ENCODE results near the gene AMER3.
"Not testable (repeated sequence)": the region's sequence is repeated elsewhere in the genome, so short reads cannot be mapped to it uniquely, and the experiment has no call there.

The AMER3 gene, protein sequence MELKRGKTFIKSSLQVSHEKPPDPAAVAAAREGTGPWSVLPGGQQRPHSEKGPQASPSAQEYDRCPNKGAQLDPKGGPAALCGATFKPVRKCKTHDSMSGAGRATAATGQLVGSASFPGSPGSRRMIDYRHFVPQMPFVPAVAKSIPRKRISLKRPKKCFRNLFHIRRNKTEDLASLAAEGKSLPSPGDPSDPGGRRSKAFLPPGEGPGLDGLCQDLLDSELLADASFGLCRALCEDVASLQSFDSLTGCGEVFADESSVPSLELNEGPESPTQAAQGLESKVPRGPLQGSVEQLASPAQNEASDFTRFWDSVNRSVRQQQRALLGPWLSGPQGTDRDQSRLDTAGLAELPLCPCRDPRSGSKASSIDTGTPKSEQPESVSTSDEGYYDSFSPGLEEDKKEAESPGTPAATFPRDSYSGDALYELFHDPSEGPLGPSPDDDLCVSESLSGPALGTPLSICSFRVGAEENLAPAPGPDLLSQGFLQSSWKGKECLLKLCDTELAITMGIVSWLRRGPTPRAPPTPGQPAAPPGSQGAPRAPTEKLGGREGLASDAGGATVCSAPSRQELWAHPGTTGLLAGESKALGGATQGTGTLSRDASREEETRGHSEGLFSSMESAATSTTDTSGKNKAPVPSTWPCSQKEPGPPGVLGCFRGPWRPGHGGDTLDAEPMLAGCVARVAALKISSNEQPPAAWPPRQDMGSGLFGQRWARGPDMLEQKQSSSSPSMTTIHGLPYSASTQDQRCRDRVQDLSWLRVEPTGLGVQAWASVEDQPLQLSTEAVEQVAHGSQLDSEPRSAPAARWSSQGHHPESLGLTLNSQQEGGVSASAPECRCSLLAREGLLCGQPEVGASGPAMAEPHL

DNA sequence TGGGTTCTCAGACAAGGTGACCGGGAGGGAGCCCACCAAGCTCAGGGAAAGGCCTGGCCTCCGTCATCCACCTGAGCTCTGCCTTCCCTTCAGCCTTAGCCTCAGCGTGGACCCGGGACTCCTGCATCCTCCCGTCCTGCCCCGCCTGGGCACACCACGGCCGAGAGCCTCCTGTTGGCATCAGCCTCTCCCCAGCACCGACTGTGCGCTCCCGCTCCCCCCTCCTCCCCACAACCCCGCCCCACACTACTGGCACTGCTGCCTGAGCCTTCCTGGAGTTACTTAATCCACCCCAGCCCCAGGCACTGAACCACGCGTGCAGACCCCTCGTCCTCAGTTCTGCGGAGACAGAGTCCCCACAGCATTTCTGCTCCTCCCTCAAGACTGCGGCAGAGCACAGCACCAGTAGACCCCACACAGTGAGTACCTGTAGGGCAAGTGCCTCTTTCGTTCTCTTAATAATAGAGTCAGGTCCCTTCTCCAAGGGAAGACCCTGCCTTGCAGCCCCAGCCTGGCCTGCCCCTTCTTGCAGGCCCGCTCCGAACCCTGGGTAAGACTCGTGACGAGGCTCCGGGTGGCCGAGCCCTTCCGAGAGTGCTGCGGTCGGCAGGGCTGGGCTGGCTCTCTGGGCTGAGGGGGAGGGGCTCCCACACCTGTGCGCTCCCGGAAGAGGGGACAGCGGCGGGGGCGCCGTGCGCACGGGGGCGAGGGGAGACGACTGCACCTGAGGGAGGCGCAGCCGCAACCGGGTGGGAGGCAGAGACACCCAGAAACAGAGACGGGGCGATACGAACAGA, at the start of gene AMER3:
Gene AMER3 (plus strand): TSS at position 285 of the 797 bp plus-strand sequence. CDS start 6,533 bp downstream, outside the sequence.
- DNase-seq: no peak

DNA sequence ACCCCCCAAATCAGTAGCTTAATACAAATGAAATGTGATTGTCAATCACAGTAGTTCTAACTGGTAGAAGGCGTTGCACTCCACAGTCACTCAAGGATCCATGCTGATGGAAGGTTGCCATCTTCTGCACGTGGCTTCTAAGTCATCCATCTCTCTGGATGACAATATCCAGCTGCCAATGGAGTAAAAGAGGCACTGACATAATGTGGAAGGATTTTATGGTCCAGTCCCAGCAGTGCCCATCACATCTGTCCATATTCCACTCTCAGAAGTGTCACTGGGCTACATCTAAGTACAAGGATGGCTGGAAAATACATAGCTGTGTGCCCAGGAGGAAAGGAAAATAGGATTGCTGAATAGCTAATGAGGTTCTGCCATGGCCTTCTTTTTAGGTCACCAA, 40.5 kb upstream of the AMER3 start:
- DNase-seq: not testable (repeated sequence)

DNA sequence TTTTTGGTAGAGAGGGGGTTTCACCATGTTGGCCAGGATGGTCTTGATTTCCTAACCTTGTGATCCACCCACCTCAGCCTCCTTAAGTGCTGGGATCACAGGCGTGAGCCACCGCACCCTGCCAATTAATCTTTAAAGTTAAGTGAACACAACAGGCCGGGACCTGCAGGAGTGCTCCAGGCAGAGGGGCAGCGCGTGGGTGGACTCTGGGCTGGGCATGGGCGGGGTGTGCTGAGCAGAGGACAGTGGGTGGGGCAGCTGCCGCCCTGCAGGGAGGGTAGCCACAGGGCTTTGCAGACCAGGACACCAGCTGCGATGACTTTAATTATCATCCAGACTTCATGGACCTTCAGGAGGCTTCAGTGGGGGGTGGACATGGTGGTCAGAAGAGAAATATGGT, 35.3 kb upstream of the AMER3 start:
- DNase-seq: no peak

DNA sequence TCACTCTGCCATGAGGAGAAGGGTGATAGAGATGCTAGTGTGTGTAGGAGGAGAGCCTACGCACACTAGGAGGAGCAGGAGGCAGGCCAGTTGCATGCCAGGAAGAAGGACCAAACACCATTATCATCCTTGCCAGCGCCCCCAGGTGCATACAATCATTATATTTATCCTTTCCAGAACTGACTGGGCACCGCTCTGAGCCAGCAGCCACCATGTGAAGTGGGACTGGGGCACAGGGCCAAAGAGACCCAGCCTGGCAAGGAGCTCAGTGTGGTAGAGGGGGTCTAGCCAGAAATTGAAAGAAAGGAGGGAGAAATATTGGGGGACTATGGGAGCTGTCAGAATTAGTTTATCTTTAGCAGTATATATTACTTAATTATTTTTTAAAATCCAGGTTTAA, 34.8 kb upstream of the AMER3 start:
- DNase-seq: no peak

DNA sequence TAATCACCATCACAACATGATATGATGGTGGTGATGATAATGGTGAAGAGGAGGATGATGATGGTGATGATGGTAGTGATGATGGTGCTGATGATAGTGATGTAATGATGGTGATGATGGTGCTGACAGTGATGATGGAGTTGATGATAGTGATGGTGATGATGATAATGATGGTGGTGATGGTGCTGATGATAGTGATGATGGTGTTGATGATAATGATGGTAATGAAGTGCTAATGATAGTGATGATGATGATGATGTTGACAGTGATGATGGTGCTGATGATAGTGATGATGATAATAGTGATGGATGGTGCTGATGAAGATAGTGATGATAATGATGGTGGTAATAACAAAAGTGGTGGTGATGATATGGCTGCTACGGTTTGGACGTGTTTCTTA, 30.9 kb upstream of the AMER3 start:
- DNase-seq: no peak

DNA sequence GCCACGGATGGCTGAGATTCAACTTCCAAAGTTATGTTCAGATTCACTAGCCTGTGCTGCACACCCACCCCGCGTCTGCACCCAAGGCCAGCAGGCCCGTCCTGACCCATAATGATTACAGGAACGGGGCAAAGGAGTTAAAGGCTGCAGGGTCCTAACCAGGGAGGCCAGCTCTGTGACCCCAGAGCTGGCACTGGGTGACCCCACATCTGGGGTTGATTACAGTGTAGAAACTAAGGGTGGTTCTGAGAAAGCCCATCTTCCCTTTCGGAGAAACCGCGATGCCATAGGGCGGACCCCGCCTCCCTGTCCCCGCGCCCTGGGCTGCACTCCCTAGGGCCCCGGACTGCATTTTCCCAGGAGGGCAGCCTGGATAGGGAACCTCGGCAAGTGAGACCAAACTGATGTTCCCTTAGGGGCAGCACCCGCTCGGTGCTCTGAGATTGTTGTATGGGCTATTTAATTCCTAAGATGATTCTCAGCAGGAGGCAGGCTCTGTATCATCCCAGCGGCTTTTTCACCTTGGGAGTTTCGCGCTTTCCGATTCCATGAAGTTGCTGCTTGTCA, 28.6 kb upstream of the AMER3 start:
- no peak for DNase-seq

DNA sequence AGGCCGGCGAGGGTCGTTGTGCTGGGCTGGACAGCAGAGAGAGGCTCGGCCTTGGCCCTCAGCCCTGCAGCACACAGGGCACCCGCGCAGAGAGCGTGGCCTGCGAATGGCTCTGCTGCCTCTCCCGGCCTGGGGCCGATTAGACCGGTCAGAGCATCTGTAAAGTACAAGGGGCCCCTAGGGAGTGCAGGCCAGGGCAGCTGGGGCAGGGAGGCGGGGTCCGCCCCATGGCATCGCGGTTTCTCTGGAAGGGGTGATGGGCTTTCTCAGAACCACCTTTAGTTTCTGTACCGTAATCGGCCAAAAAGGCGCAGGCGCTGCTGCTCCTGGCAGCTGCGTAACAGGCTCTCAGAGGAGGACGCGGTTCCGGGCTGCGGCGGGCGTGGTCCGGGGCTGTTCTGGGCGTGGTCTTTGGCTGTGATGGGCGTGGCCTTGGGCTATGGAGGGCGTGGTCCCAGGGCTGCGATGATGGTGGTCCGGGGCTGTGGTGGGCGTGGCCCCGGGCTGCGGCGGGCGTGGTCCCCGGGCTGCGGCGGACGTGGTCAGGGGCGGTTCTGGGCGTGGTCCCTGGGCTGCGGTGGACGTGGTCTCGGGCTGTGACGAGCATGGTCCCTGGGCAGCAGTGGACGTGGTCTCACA, 27.9 kb upstream of the AMER3 start:
- DNase-seq: peak; percentile 96

DNA sequence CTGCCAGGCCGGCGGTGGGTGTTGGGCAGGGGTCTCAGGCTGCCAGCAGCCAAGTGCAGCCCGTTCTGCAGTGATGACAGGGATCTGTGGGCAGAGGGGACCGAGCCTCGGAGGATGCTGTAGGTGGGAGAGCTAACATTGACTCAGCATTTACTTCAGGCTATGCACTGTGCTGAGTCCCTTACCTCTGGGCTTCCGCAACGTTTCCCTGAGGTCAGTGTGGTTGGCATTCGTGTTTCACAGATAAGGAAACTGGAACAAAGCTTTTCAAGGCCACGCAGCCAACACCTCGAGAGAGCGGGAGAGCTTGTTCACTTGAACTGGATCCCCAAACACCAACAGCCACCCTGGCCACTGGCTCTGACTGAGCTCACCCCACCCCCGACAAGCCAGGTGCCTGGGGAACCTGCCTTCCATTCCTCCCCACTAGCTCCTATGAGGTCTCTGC, 27.3 kb upstream of the AMER3 start:
- DNase-seq: peak; percentile 61

DNA sequence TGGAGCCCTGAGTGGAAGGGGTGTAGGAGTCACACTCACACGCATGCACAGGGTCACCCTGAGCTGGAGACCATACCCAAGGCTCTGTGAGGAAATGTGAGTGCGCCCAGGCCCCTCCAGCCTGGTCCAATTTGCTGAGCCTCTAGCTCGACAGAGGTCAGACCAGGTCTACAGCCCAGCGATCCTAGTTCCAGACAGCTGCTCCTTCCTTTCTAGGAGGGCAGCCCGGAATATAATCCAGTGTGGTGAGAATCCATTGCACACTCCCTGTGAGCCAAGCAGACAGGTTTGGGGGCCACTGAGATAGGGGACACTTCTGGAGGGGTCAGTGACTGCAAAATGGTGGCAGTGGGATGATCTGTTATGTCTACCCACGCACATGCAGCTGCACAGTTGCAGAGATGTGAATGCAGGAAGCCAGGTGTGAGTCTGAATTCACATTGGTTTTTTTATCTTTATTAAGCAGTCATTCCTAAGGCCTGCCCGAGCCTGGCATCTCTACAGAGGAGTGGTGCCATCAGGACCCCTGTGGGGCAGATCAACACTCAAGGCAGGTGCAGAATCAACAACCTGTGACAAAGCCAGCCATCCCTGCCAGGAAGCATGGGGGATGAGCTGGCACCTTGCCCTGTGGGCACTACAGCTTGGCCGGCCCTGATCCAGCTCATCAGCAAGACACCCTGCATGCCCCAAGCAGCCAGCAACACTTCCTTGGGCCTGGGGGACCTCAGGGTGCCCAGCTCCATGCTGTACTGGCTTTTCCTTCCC, 26.6 kb upstream of the AMER3 start, which contains the start of gene GPR148:
Gene GPR148 (plus strand): TSS at position 522 of the 768 bp plus-strand sequence. CDS start 82 bp downstream, at position 604.
- DNase-seq: no peak

DNA sequence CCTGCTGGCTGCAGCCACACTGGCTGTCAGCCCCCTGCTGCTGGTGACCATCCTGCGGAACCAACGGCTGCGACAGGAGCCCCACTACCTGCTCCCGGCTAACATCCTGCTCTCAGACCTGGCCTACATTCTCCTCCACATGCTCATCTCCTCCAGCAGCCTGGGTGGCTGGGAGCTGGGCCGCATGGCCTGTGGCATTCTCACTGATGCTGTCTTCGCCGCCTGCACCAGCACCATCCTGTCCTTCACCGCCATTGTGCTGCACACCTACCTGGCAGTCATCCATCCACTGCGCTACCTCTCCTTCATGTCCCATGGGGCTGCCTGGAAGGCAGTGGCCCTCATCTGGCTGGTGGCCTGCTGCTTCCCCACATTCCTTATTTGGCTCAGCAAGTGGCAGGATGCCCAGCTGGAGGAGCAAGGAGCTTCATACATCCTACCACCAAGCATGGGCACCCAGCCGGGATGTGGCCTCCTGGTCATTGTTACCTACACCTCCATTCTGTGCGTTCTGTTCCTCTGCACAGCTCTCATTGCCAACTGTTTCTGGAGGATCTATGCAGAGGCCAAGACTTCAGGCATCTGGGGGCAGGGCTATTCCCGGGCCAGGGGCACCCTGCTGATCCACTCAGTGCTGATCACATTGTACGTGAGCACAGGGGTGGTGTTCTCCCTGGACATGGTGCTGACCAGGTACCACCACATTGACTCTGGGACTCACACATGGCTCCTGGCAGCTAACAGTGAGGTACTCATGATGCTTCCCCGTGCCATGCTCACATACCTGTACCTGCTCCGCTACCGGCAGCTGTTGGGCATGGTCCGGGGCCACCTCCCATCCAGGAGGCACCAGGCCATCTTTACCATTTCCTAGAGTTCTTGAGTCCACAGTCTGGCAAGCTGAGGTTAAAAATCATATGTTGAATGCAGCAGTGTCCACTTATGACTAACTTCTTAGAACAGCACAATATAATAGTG, 25.7 kb upstream of the AMER3 start:
- DNase-seq: no peak

DNA sequence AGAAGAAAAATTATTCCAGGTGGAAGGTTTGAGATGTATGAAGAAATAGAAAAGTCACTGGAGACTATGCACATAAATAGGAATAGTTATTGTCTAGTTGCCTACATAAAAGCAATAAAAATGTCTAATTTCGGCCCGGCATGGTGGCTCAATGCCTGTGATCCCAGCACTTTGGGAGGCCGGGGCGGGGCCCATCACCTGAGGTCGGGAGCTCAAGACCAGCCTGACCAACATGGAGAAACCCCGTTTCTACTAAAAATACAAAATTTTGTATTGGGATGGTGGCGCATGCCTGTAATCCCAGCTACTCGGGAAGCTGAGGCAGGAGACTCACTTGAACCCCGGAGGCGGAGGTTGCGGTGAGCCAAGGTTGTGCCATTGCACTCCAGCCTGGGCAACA, 23.1 kb upstream of the AMER3 start:
- DNase-seq: not testable (repeated sequence)

DNA sequence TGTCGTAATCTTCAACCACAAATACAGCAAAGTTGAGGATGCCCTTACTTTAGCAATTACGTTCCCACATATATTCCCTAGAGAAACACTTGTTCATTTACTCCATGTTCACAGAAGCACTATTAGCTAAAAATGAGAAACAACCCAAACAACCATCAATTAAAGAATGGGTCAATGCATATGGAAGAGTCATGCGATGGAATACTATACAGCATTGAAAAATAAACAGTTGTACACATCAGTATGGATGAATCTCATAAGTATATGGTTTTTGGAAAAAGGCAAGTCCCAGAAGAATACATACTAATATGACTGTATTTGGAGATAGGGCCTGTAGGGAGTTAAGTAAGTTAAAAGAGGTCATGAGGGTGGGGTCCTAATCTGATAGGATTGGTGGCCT, 20.1 kb upstream of the AMER3 start:
- DNase-seq: no peak

DNA sequence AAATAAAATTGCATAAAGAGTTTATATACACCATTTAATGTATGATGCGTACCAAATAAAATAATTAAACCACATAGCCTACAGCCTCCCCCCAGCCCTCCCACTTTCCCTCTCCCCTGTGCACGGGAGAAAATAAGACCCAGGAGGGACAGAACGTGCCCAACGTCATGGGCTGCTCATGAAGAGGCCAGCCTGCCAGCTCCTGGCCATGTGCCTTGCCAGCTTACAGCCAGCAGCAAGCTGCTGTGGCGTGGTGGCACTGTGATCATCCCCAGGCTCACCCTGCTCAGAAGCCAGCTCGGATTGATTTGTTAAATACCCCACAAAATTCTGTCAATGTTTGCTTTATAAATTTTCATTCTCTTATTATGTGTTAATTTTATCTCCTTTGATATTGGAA, 18.9 kb upstream of the AMER3 start:
- no peak for DNase-seq

DNA sequence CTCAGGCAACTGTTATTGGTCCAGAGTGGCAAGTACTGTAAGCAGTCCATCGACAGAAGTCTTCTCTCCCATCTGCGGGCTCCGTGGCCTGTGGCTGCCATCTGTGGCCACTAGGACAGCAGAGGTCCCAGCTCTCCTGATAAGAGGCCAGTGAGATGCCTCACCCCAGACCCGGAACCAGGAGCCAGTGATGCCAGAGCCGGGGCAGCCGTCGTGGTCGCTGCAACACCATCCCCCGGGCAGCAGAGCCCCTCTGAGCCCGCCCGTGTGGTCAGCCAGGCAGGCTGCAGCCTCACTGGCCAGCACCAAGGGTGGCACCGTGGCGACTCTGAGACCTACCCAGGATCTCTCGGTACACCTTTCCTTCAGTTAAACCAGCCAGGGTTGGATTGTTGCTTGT, 17.7 kb upstream of the AMER3 start:
- no peak for DNase-seq

DNA sequence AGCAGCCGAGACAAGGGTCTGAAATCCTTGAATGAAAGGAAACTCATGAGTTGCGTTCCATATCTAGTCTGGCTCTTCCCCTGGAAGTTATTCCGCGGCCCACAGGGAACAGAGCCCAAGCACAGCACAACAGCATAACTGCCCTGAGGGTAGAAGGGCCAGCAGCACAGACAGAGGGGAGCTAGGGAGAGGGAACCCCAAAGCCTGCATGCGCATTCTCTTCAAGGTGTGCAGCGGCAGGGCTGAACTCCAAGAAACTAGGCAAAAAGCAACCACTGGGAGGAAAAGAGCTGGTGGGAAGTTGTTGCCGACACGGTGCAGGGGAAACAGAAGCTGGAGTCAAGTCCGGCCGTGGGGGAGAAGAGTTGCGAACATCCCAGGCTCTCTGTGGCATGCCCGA, 14.7 kb upstream of the AMER3 start:
- no peak for DNase-seq

DNA sequence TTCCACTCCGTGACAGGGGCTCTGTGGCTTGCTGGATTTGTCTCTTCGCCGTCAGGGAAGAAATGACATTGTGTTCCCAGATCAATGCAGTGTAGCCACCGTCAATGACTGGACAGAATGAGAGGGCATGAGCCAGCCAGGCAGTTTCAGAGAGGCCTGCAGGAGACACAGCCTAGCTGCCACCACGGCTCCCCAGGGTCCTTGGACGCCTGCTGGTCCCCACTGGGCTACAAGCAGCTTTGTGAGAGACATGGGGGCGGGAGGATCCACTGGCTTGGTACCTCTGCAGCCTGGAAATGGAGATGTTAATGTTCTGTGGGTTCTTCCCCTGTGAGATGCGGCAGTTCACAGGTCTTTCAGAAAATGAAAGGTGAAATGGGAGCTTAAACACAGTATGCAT, 12.1 kb upstream of the AMER3 start:
- DNase-seq: no peak

DNA sequence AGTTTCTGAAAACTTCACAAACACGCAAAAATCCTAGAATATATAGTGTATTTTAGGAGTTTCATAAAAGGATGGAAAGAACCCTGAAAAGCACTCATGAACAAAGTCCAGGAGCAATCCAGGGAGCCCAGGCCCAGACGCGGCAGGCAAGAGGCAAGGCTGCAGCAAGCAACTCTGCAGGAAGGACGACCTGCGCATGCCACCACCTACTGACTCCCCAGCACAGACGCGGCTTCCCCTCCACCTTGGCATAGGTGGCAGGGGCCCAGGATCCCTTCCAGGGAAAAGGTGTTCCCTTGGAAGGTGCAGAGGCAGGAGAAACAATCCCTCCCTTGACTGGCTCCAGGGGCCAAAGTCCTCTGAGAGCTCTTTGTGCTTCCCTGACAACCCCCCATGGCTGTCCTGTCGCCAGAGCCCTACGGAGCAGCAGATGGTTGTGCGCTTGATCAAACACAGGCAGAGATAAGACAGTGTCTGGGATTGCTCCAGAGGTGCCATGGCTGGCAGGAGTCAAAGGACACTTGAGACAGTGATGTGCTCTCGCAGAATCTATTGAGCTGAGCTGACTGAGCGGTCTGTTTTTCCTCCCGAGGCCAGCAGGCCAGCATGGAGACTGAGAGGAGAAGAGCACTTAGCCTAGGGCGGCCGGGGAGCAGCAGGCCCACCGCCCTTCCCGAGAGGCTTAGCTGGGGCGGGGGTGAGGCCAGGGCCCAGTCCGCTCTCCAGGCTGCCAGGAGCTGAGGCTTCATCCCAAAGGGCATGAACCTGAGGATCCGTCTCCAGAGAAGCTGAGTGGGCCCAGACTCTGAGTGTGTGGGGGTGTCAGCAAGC, 10.8 kb upstream of the AMER3 start:
- no peak for DNase-seq

DNA sequence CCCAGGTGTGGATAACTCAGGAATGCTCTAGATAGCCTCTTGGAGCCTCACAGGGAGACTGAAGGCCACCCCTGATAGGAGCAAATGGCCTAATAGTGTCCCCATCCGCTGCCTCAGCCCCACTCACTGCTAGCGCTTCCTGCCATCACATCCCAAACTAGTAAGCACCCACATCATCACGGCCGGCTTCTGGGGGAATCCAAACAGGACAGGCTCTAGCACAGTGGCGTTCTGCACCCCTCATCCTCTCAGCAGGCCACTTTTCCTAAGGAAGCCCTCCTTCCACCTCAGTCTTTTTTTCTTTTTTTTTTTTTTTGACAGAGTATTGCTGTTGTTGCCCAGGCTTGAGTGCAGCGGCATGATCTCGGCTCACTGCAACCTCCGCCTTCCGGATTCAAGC, 6.3 kb upstream of the AMER3 start:
- no peak for DNase-seq

DNA sequence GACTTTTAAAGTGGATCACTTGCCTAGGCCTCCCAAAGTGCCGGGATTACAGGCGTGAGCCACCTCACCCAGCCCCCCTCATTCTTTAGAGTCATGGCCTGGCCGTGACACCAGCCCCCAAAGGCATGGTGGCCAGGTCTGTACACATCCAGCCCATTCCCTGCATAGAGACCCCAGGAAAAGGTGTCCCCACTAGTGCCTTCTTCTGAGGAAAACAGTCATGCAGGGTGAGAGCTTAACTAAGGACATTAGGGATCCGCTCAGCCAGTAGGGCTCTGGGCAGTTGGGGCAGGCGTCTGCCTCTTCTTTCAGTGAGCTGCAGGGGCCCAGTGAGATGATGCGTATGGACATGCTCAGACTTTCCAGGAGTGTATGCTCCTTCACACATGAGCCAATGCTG, 5.7 kb upstream of the AMER3 start:
- DNase-seq: no peak

Measured in stimulated activated CD8-positive, alpha-beta memory T cell treated with anti-CD3 and anti-CD28 coated beads, Interleukin-4, amount 100 ng/mL, for 48 hours (primary cell).